Adipocyte (in vitro differentiated cells): ENCODE measurements around the gene HS3ST3B1.

Experiments
- DNase-seq: peaks from one replicate; pipeline ENCODE4 v3.0.0-alpha.2; 2015; ENCODE audit warnings: low read depth
- H3K27me3 ChIP-seq: replicated peaks from 2 replicates; pipeline ENCODE4 v1.7.0; 2013; ENCODE audit warnings: mild to moderate bottlenecking, low read length, moderate library complexity; ENCODE audit not compliant: control insufficient read depth, insufficient read depth
- H3K36me3 ChIP-seq: 2 replicates; pipeline ENCODE4 v1.7.0; 2013; ENCODE audit warnings: low read length, mild to moderate bottlenecking, moderate library complexity; ENCODE audit not compliant: control insufficient read depth, insufficient read depth, severe bottlenecking
- H3K4me1 ChIP-seq: 2 replicates; pipeline ENCODE4 v1.7.0; 2013; ENCODE audit warnings: mild to moderate bottlenecking, low read length, moderate library complexity; ENCODE audit not compliant: control insufficient read depth, insufficient read depth
- H3K4me3 ChIP-seq: 2 replicates; pipeline ENCODE4 v1.7.0; 2013; ENCODE audit warnings: mild to moderate bottlenecking, low read length, moderate library complexity
- H3K9ac ChIP-seq: 2 replicates; pipeline ENCODE4 v1.7.0; 2013; ENCODE audit warnings: mild to moderate bottlenecking, low read length, moderate library complexity
- H3K9me3 ChIP-seq: 2 replicates; pipeline ENCODE4 v1.7.0; 2013; ENCODE audit warnings: mild to moderate bottlenecking, low read length, moderate library complexity; ENCODE audit not compliant: control insufficient read depth

The HS3ST3B1 gene

GRCh38 chr17:14300575-14301278 is at the start of gene HS3ST3B1:
Gene HS3ST3B1 (plus strand): TSS chr17:14301081. CDS start chr17:14301519, 438 bp downstream.
- Histone ChIP-seq H3K4me1 (peaks cover 46% of the 10 kb centered on the region), H3K9ac (peak within 1 kb of the TSS; percentile 94), H3K27me3 (peaks cover 2% of the 10 kb centered on the region), H3K36me3 (no peaks in the 10 kb centered on the region), H3K9me3 (no peaks in the 10 kb centered on the region), H3K4me3 (peak within 1 kb of the TSS; percentile 95)
- DNase-seq: peak; percentile 100

GRCh38 chr17:14261406-14261805 is 39.5 kb upstream of the HS3ST3B1 start:
- H3K9ac ChIP-seq: no peak overlapping the region
- no peak overlapping the region for H3K4me3 ChIP-seq
- H3K27me3 ChIP-seq: peaks cover 2% of the 10 kb centered on the region
- peaks cover 5% of the 10 kb centered on the region for H3K4me1 ChIP-seq
- no peaks in the 10 kb centered on the region for H3K9me3 ChIP-seq
- H3K36me3 ChIP-seq: no peaks in the 10 kb centered on the region
- DNase-seq: no peak

GRCh38 chr17:14268264-14268663 is 32.6 kb upstream of the HS3ST3B1 start:
- peaks cover 10% of the 10 kb centered on the region for H3K27me3 ChIP-seq
- H3K4me3 ChIP-seq: no peak overlapping the region
- no peaks in the 10 kb centered on the region for H3K36me3 ChIP-seq
- peaks cover 5% of the 10 kb centered on the region for H3K4me1 ChIP-seq
- no peak overlapping the region for H3K9ac ChIP-seq
- H3K9me3 ChIP-seq: no peaks in the 10 kb centered on the region
- DNase-seq: no peak

GRCh38 chr17:14269473-14269872 is 31.4 kb upstream of the HS3ST3B1 start:
- Histone ChIP-seq H3K4me3 (no peak overlapping the region), H3K9me3 (peaks cover 6% of the 10 kb centered on the region), H3K27me3 (peaks cover 10% of the 10 kb centered on the region), H3K9ac (no peak overlapping the region), H3K36me3 (no peaks in the 10 kb centered on the region), H3K4me1 (peaks cover 5% of the 10 kb centered on the region)
- DNase-seq: no peak

GRCh38 chr17:14270508-14270907 is 30.4 kb upstream of the HS3ST3B1 start:
- Histone ChIP-seq H3K9ac (no peak overlapping the region), H3K9me3 (peaks cover 9% of the 10 kb centered on the region)
- DNase-seq: no peak

GRCh38 chr17:14276535-14277250 is 24.2 kb upstream of the HS3ST3B1 start:
- H3K27me3 ChIP-seq: peaks cover 14% of the 10 kb centered on the region
- no peak overlapping the region for H3K9ac ChIP-seq
- no peaks in the 10 kb centered on the region for H3K36me3 ChIP-seq
- H3K9me3 ChIP-seq: peaks cover 9% of the 10 kb centered on the region
- no peak for DNase-seq
- H3K4me3 ChIP-seq: no peak overlapping the region
- H3K4me1 ChIP-seq: no peaks in the 10 kb centered on the region

More at GRCh38 chr17:14270508-14270907, 30.4 kb upstream of the HS3ST3B1 start:
- peaks cover 10% of the 10 kb centered on the region for H3K27me3 ChIP-seq
- H3K4me1 ChIP-seq: peaks cover under 1% of the 10 kb centered on the region
- H3K36me3 ChIP-seq: no peaks in the 10 kb centered on the region
- no peak overlapping the region for H3K4me3 ChIP-seq

- Histone ChIP-seq H3K9ac (no peak overlapping the region), H3K9me3 (no peaks in the 10 kb centered on the region), H3K4me1 (no peaks in the 10 kb centered on the region), H3K27me3 (peaks cover 20% of the 10 kb centered on the region), H3K36me3 (no peaks in the 10 kb centered on the region), H3K4me3 (no peak overlapping the region)
- DNase-seq: no peak
These were observed 19.4 kb upstream of the HS3ST3B1 start for GRCh38 chr17:14281530-14281929.

GRCh38 chr17:14282726-14283125 is 18.2 kb upstream of the HS3ST3B1 start:
- H3K9ac ChIP-seq: no peak overlapping the region
- H3K36me3 ChIP-seq: no peaks in the 10 kb centered on the region
- H3K4me3 ChIP-seq: no peak overlapping the region
- no peaks in the 10 kb centered on the region for H3K4me1 ChIP-seq
- H3K9me3 ChIP-seq: no peaks in the 10 kb centered on the region
- no peak for DNase-seq
- peaks cover 13% of the 10 kb centered on the region for H3K27me3 ChIP-seq

GRCh38 chr17:14289162-14289561 is 11.7 kb upstream of the HS3ST3B1 start:
- H3K36me3 ChIP-seq: no peaks in the 10 kb centered on the region
- H3K9me3 ChIP-seq: no peaks in the 10 kb centered on the region
- H3K4me1 ChIP-seq: no peaks in the 10 kb centered on the region
- peaks cover 3% of the 10 kb centered on the region for H3K27me3 ChIP-seq
- no peak overlapping the region for H3K4me3 ChIP-seq
- no peak for DNase-seq
- no peak overlapping the region for H3K9ac ChIP-seq

GRCh38 chr17:14294876-14295275 is 6.0 kb upstream of the HS3ST3B1 start:
- H3K9ac ChIP-seq: no peak overlapping the region
- H3K9me3 ChIP-seq: no peaks in the 10 kb centered on the region
- peaks cover 21% of the 10 kb centered on the region for H3K4me1 ChIP-seq
- H3K36me3 ChIP-seq: no peaks in the 10 kb centered on the region
- H3K4me3 ChIP-seq: no peak overlapping the region
- H3K27me3 ChIP-seq: peaks cover 7% of the 10 kb centered on the region
- no peak for DNase-seq

GRCh38 chr17:14295676-14296075 is 5.2 kb upstream of the HS3ST3B1 start:
- H3K27me3 ChIP-seq: peaks cover 7% of the 10 kb centered on the region
- H3K9ac ChIP-seq: no peak overlapping the region
- no peaks in the 10 kb centered on the region for H3K9me3 ChIP-seq
- no peak for DNase-seq
- H3K4me3 ChIP-seq: no peak overlapping the region
- peaks cover 24% of the 10 kb centered on the region for H3K4me1 ChIP-seq
- no peaks in the 10 kb centered on the region for H3K36me3 ChIP-seq
